Neural cell (in vitro differentiated cells): ENCODE measurements around the gene TACR2.

Source experiments
- CTCF ChIP-seq: fragments of 450-650 bp; IDR thresholded peaks from 2 replicates; pipeline ENCODE4 v1.5.1; 2014; ENCODE audit warnings: antibody characterized with exemption, mild to moderate bottlenecking, moderate library complexity; ENCODE audit not compliant: poor library complexity, severe bottlenecking
- EP300 ChIP-seq: fragments of 450-650 bp; conservative IDR thresholded peaks from 2 replicates; pipeline ENCODE4 v1.6.1; 2014; ENCODE audit warnings: antibody characterized with exemption, mild to moderate bottlenecking, moderate library complexity; ENCODE audit not compliant: poor library complexity, severe bottlenecking
- EZH2 ChIP-seq: fragments of 200-600, 300-800 bp; shearing (Covaris generic), sonication (generic); IDR thresholded peaks from 2 replicates; pipeline ENCODE4 v1.6.1; 2014; ENCODE audit warnings: antibody characterized with exemption, low read length, borderline replicate concordance, mild to moderate bottlenecking; ENCODE audit not compliant: insufficient read depth, poor library complexity, severe bottlenecking
- POLR2AphosphoS5 ChIP-seq: IDR thresholded peaks from 2 replicates; pipeline ENCODE4 v1.6.1; 2012
- SMC3 ChIP-seq: fragments of 450-650 bp; conservative IDR thresholded peaks from 2 replicates; pipeline ENCODE4 v1.6.1; 2014; ENCODE audit warnings: antibody characterized with exemption, mild to moderate bottlenecking, moderate library complexity; ENCODE audit not compliant: poor library complexity

- no peak for TF ChIP-seq POLR2AphosphoS5
- TF ChIP-seq EZH2: no peak
- TF ChIP-seq CTCF: no peak
- no peak for TF ChIP-seq EP300
- no peak for TF ChIP-seq SMC3
These were observed 40.4 kb upstream of the TACR2 start for GRCh38 chr10:69456880-69457693.
